ENCODE data around the gene GAS7. TPM values are rescaled to one million over a fixed set of nuclear protein-coding genes. Genes with fewer than 3 reads are reported as not detected.
"Not testable (repeated sequence)": the region's sequence is repeated elsewhere in the genome, so short reads cannot be mapped to it uniquely, and the experiment has no call there.

The GAS7 gene
- total and polyA plus RNA-seq, 3 donors from 2014 or later, result 70.2 to 184 (median 152) TPM

- Histone ChIP-seq H3K4me3 (no peak overlapping the region), H3K4me1 (no peaks in the 10 kb centered on the region), H3K27ac (no peak overlapping the region), H3K36me3 (ENCODE audit: low read depth, missing control alignments) (no peaks in the 10 kb centered on the region), H3K9me3 (no peaks in the 10 kb centered on the region), H3K27me3 (no peaks in the 10 kb centered on the region)
- DNase-seq, result no peak
- intact Hi-C loops (cut with DNase I; ENCODE audit: low total_unique reads), result no loop called here
- no peak for TF ChIP-seq CTCF (IDR thresholded peaks at IDR 0.05)
- no peak for TF ChIP-seq POLR2A (IDR thresholded peaks at IDR 0.05)
- WGBS, 2 donors, result 91 to 94% methylated on average over 8 of the region's 8 CpGs
These were observed 95.6 kb downstream of the GAS7 start for GRCh38 chr17:10102817-10103216.

- TF ChIP-seq POLR2A (IDR thresholded peaks at IDR 0.05), result no peak
- TF ChIP-seq CTCF (IDR thresholded peaks at IDR 0.05), result no peak
- WGBS, 2 donors, result 81 to 84% methylated on average over 8 of the region's 8 CpGs
- DNase-seq, result no peak
- intact Hi-C loops (cut with DNase I; ENCODE audit: low total_unique reads), result no loop called here
- H3K27ac ChIP-seq, result no peak overlapping the region
- H3K9me3 ChIP-seq, result no peaks in the 10 kb centered on the region
- no peak overlapping the region for H3K4me3 ChIP-seq
- H3K27me3 ChIP-seq, result no peaks in the 10 kb centered on the region
- no peaks in the 10 kb centered on the region for H3K4me1 ChIP-seq
- no peaks in the 10 kb centered on the region for H3K36me3 ChIP-seq (ENCODE audit: low read depth, missing control alignments)
These were observed 99.3 kb downstream of the GAS7 start for GRCh38 chr17:10099051-10099571.

GRCh38 chr17:10096596-10096995 is 101.8 kb downstream of the GAS7 start:
- no peak overlapping the region for H3K27ac ChIP-seq
- H3K4me1 ChIP-seq, result no peaks in the 10 kb centered on the region
- no peak overlapping the region for H3K4me3 ChIP-seq
- no peak for TF ChIP-seq CTCF (IDR thresholded peaks at IDR 0.05)
- TF ChIP-seq POLR2A (IDR thresholded peaks at IDR 0.05), result no peak
- H3K27me3 ChIP-seq, result no peaks in the 10 kb centered on the region
- no peak for DNase-seq
- no peaks in the 10 kb centered on the region for H3K36me3 ChIP-seq (ENCODE audit: low read depth, missing control alignments)
- H3K9me3 ChIP-seq, result no peaks in the 10 kb centered on the region
- intact Hi-C loops (cut with DNase I; ENCODE audit: low total_unique reads), result no loop called here
- WGBS, 2 donors, result 96 to 97% methylated on average over 8 of the region's 8 CpGs

GRCh38 chr17:10095295-10095694 is 103.1 kb downstream of the GAS7 start:
- H3K27me3 ChIP-seq; intact Hi-C loops (cut with DNase I; ENCODE audit: low total_unique reads); DNase-seq; H3K4me1 ChIP-seq; H3K36me3 ChIP-seq (ENCODE audit: low read depth, missing control alignments); H3K4me3 ChIP-seq; H3K9me3 ChIP-seq; H3K27ac ChIP-seq: not testable (repeated sequence)
- 85 to 89% methylated on average over 8 of the region's 8 CpGs for WGBS, 2 donors

- Histone ChIP-seq H3K4me3 (no peak overlapping the region), H3K4me1 (peaks cover 1% of the 10 kb centered on the region), H3K27me3 (no peaks in the 10 kb centered on the region), H3K27ac (no peak overlapping the region), H3K9me3 (no peaks in the 10 kb centered on the region), H3K36me3 (ENCODE audit: low read depth, missing control alignments) (no peaks in the 10 kb centered on the region)
- intact Hi-C loops (cut with DNase I; ENCODE audit: low total_unique reads), result no loop called here
- TF ChIP-seq CTCF (IDR thresholded peaks at IDR 0.05) (no peak), POLR2A (IDR thresholded peaks at IDR 0.05) (no peak)
- WGBS, 2 donors, result 72 to 77% methylated on average over 8 of the region's 8 CpGs
- no peak for DNase-seq
These were observed 103.6 kb downstream of the GAS7 start for GRCh38 chr17:10094797-10095196.
